Measurements from ENCODE around the gene DPM3. TPM values are rescaled to one million over a fixed set of nuclear protein-coding genes. Genes with fewer than 3 reads are reported as not detected.

DPM3 gene
- total RNA-seq, 4 donors from 2014 or later: 43.3 to 154 (median 94.8) TPM

DNA sequence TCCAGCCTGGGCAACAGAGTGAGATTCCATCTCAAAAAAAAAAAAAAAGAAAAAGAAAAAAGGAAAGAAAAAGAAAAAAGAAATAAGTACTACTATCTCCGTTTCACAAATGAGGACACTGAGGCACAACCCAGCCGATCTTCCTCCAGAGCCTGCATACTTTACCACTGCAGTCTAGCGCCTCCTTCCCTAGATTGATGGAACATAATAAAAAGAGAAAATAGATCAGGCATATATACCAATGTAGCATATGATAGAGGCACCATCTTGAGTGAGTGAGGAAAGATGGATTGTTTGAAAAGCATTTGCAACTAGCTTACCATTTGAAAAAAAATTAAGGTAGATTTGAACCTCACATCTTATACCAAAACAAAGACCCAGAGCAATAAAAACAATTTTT, 5.2 kb upstream of the DPM3 start:
- Histone ChIP-seq H3K9me3 (no peaks in the 10 kb centered on the region), H3K4me3 (replicated peaks in 1 of 3) (no peak overlapping the region), H3K27me3 (no peaks in the 10 kb centered on the region), H3K27ac (no peak overlapping the region), H3K4me1 (no peaks in the 10 kb centered on the region), H3K36me3 (no peaks in the 10 kb centered on the region)
- 78 to 82% methylated on average over 3 of the region's 3 CpGs for WGBS, 2 donors
- no peak for TF ChIP-seq POLR2A (IDR thresholded peaks at IDR 0.05)
- TF ChIP-seq, protein P1, sequence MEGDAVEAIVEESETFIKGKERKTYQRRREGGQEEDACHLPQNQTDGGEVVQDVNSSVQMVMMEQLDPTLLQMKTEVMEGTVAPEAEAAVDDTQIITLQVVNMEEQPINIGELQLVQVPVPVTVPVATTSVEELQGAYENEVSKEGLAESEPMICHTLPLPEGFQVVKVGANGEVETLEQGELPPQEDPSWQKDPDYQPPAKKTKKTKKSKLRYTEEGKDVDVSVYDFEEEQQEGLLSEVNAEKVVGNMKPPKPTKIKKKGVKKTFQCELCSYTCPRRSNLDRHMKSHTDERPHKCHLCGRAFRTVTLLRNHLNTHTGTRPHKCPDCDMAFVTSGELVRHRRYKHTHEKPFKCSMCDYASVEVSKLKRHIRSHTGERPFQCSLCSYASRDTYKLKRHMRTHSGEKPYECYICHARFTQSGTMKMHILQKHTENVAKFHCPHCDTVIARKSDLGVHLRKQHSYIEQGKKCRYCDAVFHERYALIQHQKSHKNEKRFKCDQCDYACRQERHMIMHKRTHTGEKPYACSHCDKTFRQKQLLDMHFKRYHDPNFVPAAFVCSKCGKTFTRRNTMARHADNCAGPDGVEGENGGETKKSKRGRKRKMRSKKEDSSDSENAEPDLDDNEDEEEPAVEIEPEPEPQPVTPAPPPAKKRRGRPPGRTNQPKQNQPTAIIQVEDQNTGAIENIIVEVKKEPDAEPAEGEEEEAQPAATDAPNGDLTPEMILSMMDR (IDR thresholded peaks at IDR 0.05): no peak
- intact Hi-C loops (cut with DNase I): no loop called here
- DNase-seq: no peak

DNA sequence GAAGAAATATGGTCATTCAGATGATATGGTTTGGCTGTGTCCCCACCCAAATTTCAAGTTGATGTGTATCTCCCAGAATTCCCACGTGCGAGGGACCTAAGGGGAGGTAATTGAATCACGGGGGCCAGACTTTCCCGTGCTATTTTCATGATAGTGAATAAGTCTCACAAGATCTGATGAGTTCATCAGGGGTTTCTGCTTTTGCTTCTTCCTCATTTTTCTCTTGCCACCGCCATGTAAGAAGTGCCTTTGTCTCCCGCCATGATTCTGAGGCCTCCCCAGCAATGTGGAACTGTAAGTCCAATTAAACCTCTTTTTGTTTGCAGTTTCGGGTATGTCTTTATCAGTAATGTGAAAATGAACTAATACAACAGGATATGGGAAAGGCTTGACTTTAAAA, 1.4 kb upstream of the DPM3 start:
- Histone ChIP-seq H3K36me3 (no peaks in the 10 kb centered on the region), H3K27ac (no peak overlapping the region), H3K27me3 (no peaks in the 10 kb centered on the region), H3K9me3 (no peaks in the 10 kb centered on the region), H3K4me1 (peaks cover 13 to 19% of the 10 kb centered on the region in 2 donors), H3K4me3 (replicated peaks in 1 of 3) (no peak overlapping the region)
- intact Hi-C loops (cut with DNase I): no loop called here
- DNase-seq: no peak
- no peak for TF ChIP-seq POLR2A (IDR thresholded peaks at IDR 0.05)
- 87 to 88% methylated on average over 7 of the region's 7 CpGs for WGBS, 2 donors

DNA sequence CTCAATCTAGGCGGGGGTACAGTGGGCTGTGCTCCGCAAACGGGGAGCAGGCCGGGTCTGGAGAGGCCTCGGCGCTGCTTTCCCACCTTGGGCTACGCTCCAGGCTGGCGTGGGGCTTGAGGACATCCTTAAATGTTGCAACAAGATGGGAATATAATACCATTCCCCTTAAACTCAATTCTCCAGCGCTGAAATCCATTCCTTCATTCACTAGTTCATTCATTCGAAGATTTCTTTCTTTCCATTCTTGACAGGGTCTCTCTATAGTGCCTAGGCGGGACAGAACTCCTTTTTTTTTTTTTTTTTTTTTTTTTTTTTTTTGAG, 261 bp upstream of the DPM3 start:
- intact Hi-C loops (cut with DNase I): no loop called here
- 6 to 10% methylated on average over 9 to 11 of the region's 11 CpGs for WGBS, 2 donors
- no peak overlapping the region for H3K27ac ChIP-seq
- TF ChIP-seq, protein P1 (IDR thresholded peaks at IDR 0.05): no peak
- TF ChIP-seq POLR2A (IDR thresholded peaks at IDR 0.05): no peak
- H3K27me3 ChIP-seq: no peaks in the 10 kb centered on the region
- DNase-seq: no peak
- no peaks in the 10 kb centered on the region for H3K9me3 ChIP-seq
- H3K4me1 ChIP-seq: peaks cover 15 to 22% of the 10 kb centered on the region in 2 donors
- H3K36me3 ChIP-seq: no peaks in the 10 kb centered on the region
- peak overlapping the region; percentile 37 to 72 (median 62) for H3K4me3 ChIP-seq (replicated peaks in 1 of 3)

DNA sequence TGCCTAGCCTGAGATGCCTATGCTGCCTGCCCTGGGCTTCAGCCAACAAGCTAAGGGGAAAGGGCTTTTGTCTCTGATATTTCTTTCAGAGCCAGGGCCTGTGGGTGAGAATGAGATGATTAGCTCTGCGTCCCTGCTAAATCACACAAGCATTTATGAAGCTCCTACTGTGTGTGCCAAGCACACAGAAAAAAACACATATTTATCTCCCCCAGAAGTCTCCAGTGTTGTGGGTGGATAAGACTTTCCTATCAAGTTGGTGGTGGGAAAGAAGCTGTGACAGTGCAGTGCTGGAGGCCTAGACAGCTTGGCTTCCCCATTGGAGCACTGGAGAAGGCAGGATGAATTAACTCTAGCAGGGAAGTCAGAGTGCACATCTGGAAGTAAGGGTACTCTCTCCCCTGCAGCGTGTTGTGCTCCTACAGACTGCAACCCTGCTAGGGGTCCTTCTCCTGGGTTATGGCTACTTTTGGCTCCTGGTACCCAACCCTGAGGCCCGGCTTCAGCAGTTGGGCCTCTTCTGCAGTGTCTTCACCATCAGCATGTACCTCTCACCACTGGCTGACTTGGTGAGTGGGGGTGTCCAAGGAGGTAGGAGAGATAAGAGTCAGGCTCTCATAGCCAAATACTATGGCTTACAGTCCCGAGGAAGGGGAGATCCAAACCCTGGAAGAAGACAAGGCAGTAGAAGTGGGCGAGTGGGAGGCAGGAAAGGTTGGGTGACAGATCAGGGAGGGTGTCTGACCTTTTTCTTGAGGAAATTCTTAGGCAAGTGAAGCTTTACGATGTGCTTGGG, 3.0 kb downstream of the DPM3 start:
- intact Hi-C loops (cut with DNase I): no loop called here
- DNase-seq: no peak
- peak overlapping the region in 1 of 3 donors; percentile 98 for H3K27ac ChIP-seq
- WGBS, 2 donors: 79 to 89% methylated on average over 6 of the region's 6 CpGs
- H3K4me3 ChIP-seq (replicated peaks in 1 of 3): no peak overlapping the region
- peaks cover 31 to 51% of the 10 kb centered on the region in 2 donors for H3K4me1 ChIP-seq
- no peak for TF ChIP-seq POLR2A (IDR thresholded peaks at IDR 0.05)
- TF ChIP-seq, protein P1 (IDR thresholded peaks at IDR 0.05): no peak
- H3K27me3 ChIP-seq: no peaks in the 10 kb centered on the region
- peaks cover 23 to 25% of the 10 kb centered on the region in 2 donors for H3K36me3 ChIP-seq
- no peaks in the 10 kb centered on the region for H3K9me3 ChIP-seq

DNA sequence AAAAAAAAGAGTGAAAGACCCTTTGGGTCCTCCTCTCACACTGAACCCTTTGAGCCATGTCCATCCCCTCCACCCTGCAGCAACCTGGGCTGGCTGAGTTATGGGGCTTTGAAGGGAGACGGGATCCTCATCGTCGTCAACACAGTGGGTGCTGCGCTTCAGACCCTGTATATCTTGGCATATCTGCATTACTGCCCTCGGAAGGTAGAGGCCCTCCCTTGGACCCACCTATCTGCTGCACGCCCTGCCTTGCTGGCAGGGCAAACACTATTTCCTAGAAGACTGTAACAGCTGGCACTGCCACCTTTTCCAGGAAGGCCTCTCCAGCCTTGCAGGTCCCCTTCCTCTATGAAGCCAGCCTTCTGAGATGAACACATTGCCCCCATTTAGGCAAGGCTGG, 3.6 kb downstream of the DPM3 start:
- Histone ChIP-seq H3K36me3 (peaks cover 29 to 31% of the 10 kb centered on the region in 2 donors), H3K4me3 (replicated peaks in 1 of 3) (peak overlapping the region in 1 of 3 donors; percentile 64), H3K27ac (peak overlapping the region; percentile 87 to 98 (median 96)), H3K4me1 (peaks cover 37 to 57% of the 10 kb centered on the region in 2 donors), H3K9me3 (no peaks in the 10 kb centered on the region), H3K27me3 (no peaks in the 10 kb centered on the region)
- intact Hi-C loops (cut with DNase I): no loop called here
- no peak for DNase-seq
- TF ChIP-seq, protein P1 (IDR thresholded peaks at IDR 0.05): no peak
- TF ChIP-seq POLR2A (IDR thresholded peaks at IDR 0.05): no peak
- 58 to 61% methylated on average over 6 of the region's 6 CpGs for WGBS, 2 donors
